ENCODE results near the gene OR6B3.
"Not testable (repeated sequence)": the region's sequence is repeated elsewhere in the genome, so short reads cannot be mapped to it uniquely, and the experiment has no call there.

The OR6B3 gene

DNA sequence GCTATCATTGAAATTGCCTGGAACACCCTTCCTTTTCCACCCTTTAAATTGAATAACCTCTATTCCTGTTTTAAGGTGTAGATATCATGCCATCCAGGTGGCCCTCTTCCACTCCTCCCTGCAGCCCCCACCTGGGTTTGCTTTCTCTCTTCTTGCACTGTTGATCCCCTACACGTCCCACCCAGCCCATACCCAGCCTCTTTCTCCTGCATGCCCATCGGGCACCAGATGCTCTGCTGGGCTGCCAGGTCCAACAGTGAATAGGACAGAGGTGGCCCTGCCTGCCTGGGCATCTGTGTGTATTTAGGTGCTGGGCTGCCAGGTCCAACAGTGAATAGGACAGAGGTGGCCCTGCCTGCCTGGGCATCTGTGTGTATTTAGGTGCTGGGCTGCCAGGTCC is 9.2 kb downstream of the OR6B3 start:
- not testable (repeated sequence) for DNase-seq (ENCODE audit: low read depth)

DNA sequence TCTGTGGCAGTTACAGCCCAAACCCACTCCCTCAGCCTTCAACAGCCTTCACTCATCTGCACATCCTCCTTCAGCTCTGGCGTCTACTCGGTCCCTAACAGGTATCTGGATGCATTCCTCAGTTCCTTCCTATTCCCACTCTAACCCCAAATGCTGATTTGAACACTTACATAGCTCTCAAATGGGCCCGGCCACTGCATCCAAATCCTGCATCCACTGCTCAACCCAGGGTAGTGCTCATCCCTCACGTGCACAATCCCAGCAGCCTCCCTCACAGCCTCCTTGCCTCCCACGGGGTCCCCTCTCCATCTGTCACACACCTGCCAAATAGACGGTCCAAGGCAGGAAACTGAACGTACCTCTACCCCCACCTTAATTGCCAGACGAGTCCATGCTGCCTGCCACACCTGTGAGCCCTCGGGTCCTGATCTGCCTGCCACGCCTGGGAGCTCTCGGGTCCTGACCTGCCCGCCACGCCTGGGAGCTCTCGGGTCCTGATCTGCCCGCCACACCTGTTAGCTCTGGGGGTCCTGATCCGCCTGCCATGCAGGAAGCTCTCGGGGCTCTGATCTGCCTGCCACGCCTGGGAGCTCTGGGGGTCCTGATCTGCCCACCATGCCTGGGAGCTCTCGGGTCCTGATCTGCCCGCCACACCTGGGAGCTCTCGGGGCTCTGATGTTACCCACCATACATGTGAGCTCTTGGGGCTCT is 9.9 kb downstream of the OR6B3 start:
- DNase-seq (ENCODE audit: low read depth): no peak

DNA sequence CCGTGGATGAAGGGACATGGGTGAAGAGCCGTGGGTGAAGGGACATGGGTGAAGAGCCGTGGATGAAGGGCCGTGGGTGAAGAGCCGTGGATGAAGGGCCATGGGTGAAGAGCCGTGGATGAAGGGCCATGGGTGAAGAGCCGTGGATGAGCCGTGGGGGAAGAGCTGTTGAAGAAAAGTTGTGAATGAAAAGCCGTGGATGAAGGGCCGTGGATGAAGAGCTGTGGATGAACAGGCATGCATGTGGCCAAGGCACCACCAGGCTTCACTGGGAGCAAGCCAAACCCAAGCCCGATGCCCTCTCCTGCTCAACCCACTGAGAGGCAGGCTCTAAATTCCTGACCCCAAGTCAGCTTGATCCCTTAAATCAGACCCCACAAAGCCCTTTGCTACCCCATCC is 10.6 kb downstream of the OR6B3 start:
- DNase-seq (ENCODE audit: low read depth): no peak

DNA sequence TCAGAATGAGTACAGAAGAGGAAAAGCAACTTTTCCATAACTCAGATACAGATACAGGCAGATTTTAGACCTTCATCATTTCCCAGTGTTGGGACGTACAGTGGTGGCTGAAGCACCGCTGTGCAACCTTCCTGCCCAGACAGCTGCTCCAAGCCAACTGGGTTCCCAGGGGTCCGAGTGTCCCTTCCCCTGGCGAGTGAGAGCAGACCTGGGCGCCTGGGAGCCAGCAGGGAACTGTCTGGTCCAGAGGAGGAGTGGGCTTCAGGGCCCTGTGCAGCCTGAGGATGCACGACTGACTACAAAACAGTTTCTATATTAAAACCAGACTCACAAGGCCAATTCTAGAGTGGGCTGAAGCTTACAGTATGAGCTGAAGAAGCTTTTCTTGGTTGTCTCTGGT is 12.0 kb downstream of the OR6B3 start:
- no peak for DNase-seq (ENCODE audit: low read depth)

DNA sequence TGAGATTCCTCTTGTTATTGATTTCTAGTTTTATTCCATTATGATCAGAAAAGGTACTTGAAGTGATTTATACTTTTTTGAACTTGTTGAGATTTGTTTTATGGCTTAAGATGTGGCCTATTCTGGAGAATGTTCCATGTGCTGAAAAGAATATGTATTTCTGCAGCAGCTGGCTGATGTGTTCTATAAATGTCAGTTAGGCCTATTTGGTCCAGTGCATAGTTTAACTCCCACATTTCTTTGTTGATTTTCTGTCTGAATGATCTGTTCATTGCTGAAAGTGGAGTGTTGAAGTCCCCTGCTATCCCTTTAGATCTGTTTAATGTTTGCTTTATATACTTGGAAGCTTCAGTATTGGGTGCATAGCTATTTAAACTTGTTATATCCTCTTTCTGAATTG is 16.0 kb downstream of the OR6B3 start:
- no peak for DNase-seq (ENCODE audit: low read depth)

DNA sequence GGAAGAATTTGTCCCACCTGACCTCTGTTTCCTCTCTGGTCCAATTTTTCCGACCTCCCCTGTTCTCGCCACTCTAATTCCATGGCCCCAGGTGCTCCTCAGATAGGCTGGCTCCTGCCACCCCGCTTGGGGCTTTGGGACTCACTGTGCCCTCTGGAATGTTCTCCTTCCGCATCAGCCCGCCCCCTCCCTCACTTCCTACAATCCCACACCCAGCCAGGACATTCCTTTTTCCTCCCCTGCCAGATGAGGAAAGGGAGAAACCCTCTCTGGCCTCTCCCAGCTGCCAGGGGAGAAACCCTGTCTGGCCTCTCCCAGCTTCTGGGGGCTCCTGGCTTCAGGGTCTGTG is 20.0 kb downstream of the OR6B3 start:
- no peak for DNase-seq (ENCODE audit: low read depth)

DNA sequence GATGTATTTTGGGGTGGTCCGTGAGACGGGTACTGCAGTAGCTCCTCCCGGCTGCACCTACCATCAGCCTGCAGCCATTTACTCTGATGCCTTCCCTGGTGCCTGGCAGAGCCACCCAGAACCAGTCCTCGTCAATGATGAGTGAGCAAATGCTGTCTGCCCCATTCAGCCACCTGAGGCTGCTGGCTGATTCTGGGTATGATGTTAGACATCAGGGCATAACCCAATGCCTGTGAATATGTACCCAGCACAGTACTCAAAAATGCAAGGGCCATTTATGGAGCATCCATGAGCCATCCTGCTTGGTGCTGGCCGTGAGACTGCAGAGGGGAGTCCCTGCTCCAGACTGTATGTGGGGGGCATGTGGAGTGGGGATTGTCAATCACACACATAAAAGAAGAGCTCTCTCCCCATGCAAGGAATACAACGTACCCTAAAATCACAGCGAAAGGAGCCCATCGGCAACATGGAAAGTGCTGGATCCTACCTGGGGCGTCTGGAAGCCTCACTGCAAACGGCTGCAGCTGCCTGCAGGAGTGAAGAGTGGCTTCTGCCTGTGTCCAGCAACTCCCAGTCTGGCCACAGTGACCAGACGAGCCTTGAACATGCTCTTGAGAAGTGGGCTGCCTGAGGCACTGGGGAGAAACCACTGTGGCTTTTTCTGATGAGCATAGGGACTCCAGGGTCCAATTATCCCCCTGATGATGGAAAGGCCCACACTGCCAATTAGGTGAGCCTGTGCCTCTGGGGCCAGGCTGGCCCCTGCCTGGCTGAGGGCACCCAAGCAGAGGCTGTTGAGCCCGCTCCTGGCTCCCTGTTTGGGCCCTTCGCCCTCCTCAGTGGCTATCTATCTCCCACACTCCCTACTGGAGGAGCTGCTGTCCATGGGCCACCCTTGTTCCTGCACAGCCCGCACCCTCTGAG is 20.7 kb downstream of the OR6B3 start:
- DNase-seq (ENCODE audit: low read depth): no peak

DNA sequence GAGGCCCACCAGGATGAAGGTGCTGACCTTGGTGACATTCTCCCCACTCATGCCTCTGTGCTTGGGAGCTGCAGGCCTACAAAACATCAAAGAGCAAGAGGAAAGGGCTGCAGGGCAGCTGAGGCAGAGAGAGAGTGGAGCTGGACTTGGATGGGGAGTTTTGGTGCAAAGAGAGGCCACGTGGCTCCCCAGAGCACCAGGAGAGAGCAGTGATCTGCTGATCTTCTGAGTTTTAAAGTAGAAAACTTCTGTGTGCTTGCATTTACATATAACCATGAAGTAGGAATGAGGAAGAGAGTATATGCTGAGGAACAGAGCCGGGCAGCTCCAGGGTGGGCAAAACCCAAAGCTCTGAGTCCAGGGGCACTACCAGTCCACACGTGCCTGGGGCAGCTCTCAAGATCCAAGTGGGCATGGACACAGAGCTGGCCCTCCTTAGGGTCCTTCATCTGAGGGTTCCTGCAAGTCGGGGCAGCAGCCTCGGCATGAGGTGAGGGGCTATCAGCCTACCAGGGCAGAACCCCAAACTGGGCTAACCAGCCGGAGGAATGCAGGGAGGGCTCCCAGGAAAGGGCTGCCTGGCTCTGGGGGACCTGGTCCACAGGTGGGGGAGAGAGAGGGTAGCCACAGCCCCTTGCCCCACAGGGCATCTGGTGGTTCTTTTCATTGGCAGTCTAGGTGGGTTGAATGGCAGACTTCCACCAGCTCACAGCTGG is 22.8 kb downstream of the OR6B3 start, which contains the start of gene OR6B2:
OR6B2 (minus strand) TSS at position 51 of the 716 bp plus-strand sequence; CDS start at position 51, 0 bp downstream.
- DNase-seq (ENCODE audit: low read depth): no peak

DNA sequence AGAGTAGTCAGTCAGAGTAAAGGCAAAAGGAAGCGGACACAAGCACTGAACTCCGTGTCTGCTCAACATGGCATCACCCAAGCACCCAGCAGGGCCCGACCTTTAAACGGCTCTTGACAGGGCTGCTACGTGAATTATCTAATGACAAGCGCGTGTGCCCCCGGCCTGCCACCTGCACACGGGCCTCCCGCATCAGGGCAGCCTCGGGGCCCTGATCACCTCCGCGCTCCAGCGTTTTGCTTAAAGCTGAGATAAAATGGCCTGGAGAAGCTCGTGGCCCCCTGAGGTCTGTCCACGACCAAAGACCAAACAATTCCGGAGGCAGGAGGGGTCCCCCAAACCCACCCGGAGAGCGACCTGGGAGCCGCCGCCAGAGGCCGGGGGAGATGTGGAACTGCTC is 28.6 kb downstream of the OR6B3 start:
- DNase-seq (ENCODE audit: low read depth): no peak

DNA sequence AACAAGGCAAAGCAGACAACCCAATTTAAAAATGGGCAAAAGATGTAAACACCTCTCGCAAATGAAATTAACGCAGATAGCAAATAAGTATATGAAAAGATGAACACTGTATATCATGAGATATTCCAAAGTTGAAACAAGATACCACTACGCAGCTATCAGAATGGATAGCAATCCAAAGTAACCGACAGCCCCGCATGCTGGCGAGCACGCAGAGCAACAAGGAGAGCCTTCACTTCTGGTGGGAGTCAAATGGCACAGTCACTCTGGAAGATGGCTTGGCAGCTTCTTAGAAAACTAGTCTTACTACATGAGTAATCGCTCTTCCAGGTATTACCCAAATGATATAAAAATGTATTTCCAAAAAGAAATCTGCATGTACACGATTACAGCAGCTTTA is 29.5 kb downstream of the OR6B3 start:
- DNase-seq (ENCODE audit: low read depth): no peak

DNA sequence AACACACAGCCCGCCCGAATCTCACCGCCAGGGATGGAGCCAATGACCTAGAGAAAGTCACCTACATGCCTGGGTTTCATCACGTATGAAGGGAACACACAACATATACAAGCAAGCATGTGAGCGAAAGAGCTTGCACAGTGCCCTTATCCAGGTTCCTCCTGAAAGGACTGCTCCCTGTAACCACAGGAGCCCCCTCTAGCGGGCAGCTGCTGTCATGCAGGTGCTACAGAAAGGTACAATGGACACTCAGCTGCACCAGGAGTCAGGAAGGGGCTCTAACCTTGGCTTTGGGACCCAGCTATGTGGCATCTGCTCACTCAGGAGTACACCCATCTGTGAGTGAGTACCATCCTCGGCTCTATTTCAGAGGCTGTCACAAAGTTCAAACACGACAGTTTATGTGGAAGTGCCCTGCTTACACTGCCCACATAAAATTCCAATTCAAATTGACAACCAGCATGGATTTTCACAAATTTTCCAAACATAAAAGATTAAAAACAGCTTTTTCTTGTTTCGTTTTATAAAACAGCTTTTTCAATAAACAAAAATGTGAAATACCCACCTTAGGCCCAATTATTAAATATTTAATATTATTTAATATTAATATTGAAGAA is 31.7 kb downstream of the OR6B3 start:
- DNase-seq (ENCODE audit: low read depth): peak; percentile 50

DNA sequence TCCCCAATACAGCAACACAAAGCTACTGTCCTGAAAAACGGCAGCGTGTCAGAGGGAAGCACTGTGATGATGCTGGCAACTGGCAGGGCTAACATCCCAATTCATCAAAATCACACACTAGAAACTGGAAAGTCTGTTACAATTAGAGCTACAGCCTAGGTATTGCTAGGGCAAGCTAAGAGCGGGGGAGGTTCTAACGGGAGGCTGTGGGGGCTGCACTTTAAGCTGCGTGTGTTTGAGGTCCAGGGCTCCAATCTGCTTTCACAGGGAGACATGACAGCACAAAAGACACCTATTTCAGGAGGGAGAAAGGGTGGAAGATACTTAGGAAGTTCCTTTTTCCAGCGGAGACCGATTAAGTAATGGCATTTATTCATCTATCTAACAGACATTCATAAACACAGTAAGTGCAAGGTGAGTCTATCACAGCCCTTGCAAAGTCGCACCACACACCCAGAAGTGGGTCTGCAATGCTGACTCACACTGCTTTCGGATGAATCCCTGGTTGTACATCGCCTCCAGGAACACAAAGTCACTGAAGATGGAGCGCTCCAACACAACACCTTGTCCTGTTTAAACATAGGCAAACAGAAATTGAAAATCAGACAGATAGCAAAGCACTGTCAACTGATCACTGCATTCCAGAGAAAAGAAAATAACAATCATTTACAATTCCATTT is 35.1 kb downstream of the OR6B3 start:
- no peak for DNase-seq (ENCODE audit: low read depth)

DNA sequence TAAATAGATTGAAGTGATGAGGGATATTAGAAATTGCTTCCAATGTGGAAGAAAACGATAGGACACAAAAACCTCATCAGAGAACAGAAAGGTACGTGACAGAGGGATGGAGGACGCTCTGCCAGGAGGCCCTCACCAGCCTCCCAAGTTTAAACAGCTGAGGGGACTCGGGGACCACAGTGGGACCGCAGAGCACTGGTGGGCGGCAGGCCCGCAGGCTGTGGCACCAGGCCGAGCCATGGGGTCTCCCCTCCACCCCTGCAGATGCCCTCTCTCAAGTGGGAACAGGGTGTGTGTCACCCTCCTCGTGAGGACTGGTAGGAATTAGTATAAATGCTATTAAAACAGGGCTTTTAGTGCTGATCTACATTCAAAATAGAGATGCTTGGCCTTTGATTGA is 39.0 kb downstream of the OR6B3 start:
- DNase-seq (ENCODE audit: low read depth): no peak

DNA sequence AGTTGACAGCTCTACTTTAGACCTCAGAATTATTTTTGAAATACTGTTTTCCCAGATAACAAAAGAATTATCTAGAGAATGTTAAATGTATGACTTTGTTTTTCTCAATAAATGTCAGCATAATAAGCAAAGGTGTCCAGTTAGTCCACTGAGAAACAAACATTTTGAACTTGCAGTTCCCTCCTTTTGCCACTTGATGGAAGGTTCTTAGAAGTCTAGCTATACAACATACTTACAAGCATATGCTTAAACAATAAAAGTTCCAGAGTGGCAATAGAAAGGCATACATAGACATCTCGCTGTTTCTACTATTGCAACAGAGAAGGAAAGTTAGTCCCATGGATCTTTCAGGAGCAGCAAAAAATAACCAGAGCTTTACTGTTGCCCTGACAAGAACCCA is 40.0 kb downstream of the OR6B3 start:
- no peak for DNase-seq (ENCODE audit: low read depth)

DNA sequence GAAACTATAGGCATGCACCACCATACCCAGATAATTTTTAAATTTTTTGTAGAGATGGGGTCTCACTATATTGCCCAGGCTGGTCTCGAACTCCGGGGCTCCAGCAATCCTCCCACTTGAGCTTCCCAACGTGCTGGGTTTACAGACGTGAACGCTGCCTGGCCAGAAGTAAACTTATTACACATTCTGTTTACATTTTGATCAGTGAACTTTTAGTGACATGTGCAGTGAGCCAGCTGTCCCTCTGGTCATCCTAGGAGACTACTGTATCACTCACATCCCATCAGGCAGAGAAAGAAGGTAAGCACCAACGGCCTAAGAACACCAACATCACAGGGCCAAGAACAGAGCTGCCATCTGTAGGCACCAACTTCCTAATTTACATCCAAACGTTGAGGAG is 50.3 kb downstream of the OR6B3 start:
- no peak for DNase-seq (ENCODE audit: low read depth)

DNA sequence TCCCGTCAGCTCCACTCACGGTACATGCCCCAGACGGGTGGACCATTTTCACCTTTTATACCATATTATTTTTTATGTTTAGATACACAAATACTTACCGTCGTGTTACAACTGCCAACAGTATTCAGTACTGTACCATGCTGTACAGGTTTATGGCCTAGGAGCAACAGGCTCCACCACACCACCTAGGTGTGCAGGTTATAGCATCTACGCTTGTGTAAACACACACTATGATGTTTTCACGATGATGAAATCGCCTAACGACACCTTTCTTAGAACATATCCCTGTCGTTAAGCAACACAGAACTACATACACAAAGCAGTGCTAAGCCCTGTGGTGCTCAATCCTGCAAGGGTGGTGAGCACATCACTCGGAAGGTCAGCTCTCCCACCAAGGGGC is 52.6 kb downstream of the OR6B3 start:
- no peak for DNase-seq (ENCODE audit: low read depth)

DNA sequence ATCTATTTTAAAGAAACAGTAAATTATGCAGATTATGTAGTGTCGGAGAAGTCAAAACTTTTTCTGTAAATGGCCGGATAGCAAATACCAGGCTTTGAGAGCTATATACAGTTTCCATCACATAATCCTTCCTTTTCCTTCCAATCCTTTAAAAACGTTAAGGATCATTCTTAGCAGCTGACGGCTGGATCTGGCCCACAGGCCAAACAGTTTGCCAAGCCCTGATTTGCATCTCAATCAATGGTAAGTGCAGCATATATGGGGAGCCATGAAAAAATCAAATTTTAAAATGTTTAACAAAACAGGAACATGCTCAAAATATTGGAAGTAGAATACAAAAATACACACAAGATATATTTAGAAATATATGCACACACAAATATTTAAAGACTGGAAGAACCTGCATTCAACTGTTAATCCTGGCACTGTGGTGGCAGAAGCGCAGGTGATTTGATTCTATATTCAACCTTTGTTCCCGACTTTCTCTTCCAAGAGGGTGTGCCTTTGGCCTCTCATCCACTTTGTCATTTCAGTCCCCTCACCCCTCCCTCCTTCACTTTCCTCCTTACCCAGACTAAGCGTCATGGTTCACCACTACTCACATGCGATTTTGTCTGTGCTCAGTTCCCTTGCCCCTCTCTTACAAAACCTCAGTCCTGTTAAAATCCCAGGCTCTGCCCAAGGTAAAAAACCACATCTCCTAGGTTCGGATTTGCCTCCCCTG is 55.5 kb downstream of the OR6B3 start:
- DNase-seq (ENCODE audit: low read depth): no peak

Measured in stimulated activated CD4-positive, alpha-beta T cell treated with anti-CD3 and anti-CD28 coated beads, Interleukin-2, amount 100 ng/mL, for 4 hours (primary cell).